H1 (cell line): ENCODE data around the gene DAB2IP. TPM values are rescaled to one million over a fixed set of nuclear protein-coding genes. Genes with fewer than 3 reads are reported as not detected.

Experiments used
- CTCF ChIP-seq, 3 experiments: IDR thresholded peaks; 1 replicate in 2 of 3; 2 replicates in 1 of 3; pipeline versions ENCODE4 v1.5.1 to v1.6.1; 2011; ENCODE audit warnings: low read length in 3 of 3, mild to moderate bottlenecking in 3 of 3, inconsistent platforms in 2 of 3, low read depth in 1 of 3, moderate library complexity in 1 of 3; ENCODE audit not compliant: insufficient read depth in 1 of 3; ENCODE audit errors: control extremely low read depth in 1 of 3
- GABPA ChIP-seq: IDR thresholded peaks from 2 replicates; pipeline ENCODE4 v1.6.1; 2011; ENCODE audit warnings: mild to moderate bottlenecking, low read length, moderate library complexity, borderline replicate concordance; ENCODE audit not compliant: insufficient read depth
- KDM4A ChIP-seq: IDR thresholded peaks from one replicate; pipeline ENCODE4 v1.7.1; 2012; ENCODE audit warnings: low read depth, mild to moderate bottlenecking, moderate library complexity, low read length, inconsistent platforms; ENCODE audit not compliant: severe bottlenecking
- SIN3A ChIP-seq, 2 experiments: IDR thresholded peaks in 1 of 2; conservative IDR thresholded peaks in 1 of 2; 2 replicates each; pipeline ENCODE4 v1.6.1; 2011 to 2012; ENCODE audit warnings: low read length in 2 of 2, improper control_type of control experiment in 1 of 2, low read depth in 1 of 2, mild to moderate bottlenecking in 1 of 2
- SP2 ChIP-seq: IDR thresholded peaks from 2 replicates; pipeline ENCODE4 v1.6.1; 2012; ENCODE audit warnings: mild to moderate bottlenecking, low read length, inconsistent platforms
- SP4 ChIP-seq: IDR thresholded peaks from 2 replicates; pipeline ENCODE4 v1.6.1; 2012; ENCODE audit warnings: low read length, inconsistent platforms
- polyA plus RNA-seq, 7 experiments: library from polyadenylated mRNA; depleted of rRNA in 3 of 7; stranded (reverse) in 5 of 7; unstranded in 2 of 7; fragments of >200 nt in 5 of 7; fragments of 200-250 nt in 2 of 7; gene quantifications; 1 replicate in 5 of 7; 2 replicates in 1 of 7; 4 replicates in 1 of 7; pipeline versions ENCODE4 v1.2.1 to v1.2.3, GENCODE V29; 2011 to 2013; ENCODE audit warnings: missing spikeins in 2 of 7, mixed read lengths in 2 of 7
- total RNA-seq: library from RNA; stranded (reverse); fragmentation: NEBNext Ultra II Directional; extraction: Animal tissue kit (Norgen Biotek cat#: 25700); gene quantifications from 2 replicates; pipeline ENCODE4 v1.2.1, GENCODE V29; 2021
- TF ChIP-seq, protein P1 (sequence below): IDR thresholded peaks from 2 replicates; pipeline ENCODE4 v1.6.1; 2011; ENCODE audit warnings: low read depth, mild to moderate bottlenecking, low read length; ENCODE audit not compliant: insufficient read depth

DAB2IP gene
- total and polyA plus RNA-seq, 2 of the 8 experiments (the other 6 are each of a cell fraction or from before 2014, with no cell fraction given): 19.7 to 39.5 TPM

GRCh38 chr9:121717141-121717991 is 65.9 kb downstream of the DAB2IP start (continued):
- TF ChIP-seq CTCF (IDR thresholded peaks at IDR 0.05; ENCODE audit: control extremely low read depth in 1 of 3, insufficient read depth in 1 of 3, low read depth in 1 of 3, low read length in 3 of 3): no peak
- TF ChIP-seq SP4: no peak
- TF ChIP-seq GABPA: no peak
- TF ChIP-seq SIN3A (conservative IDR thresholded peaks at IDR 0.05 in 1 of 2, IDR thresholded peaks at IDR 0.05 in 1 of 2; ENCODE audit: low read depth in 1 of 2, low read length in 2 of 2): no peak
- TF ChIP-seq, protein P1, sequence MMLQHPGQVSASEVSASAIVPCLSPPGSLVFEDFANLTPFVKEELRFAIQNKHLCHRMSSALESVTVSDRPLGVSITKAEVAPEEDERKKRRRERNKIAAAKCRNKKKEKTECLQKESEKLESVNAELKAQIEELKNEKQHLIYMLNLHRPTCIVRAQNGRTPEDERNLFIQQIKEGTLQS: no peak
- no peak for TF ChIP-seq KDM4A
- TF ChIP-seq SP2: no peak
